GM19452 (cell line): ENCODE results near the gene TWF2.

Experiments used
- ATAC-seq: cut with Tn5 transposase; IDR thresholded peaks from one replicate; pipeline ENCODE4 v1.9.1; 2021; ENCODE audit not compliant: unreplicated experiment

Gene TWF2

DNA sequence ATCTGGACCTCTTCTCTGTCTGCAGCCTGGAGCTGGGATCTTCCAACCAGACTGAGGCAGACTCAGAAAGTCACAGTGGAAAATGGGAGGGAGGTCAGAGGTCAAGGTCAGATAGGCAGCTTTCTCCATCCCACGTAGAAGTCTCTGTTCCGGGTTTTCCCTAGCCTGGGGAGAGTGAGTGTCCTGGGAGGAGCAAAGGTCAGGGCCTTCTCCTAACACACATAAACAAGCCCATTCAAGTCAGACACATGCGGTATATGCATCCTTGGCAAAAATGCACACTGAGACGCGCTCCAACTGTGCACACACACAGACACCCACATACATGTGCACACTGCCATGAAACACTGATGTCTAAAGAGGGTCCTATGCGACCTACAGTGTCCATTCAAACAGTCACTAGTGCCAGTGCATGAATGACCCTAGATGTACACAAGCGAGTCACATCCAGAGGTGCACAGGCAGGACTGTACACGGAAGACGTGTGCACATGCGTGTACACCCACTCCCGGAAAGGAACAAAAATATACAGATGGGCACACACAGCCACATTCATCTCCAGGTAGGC is 681 bp downstream of the TWF2 start:
- no peak for ATAC-seq

- ATAC-seq: no peak
These were observed 1.2 kb downstream of the TWF2 start for GRCh38 chr3:52237657-52238172.

GRCh38 chr3:52237006-52237656 is 1.8 kb downstream of the TWF2 start:
- no peak for ATAC-seq

DNA sequence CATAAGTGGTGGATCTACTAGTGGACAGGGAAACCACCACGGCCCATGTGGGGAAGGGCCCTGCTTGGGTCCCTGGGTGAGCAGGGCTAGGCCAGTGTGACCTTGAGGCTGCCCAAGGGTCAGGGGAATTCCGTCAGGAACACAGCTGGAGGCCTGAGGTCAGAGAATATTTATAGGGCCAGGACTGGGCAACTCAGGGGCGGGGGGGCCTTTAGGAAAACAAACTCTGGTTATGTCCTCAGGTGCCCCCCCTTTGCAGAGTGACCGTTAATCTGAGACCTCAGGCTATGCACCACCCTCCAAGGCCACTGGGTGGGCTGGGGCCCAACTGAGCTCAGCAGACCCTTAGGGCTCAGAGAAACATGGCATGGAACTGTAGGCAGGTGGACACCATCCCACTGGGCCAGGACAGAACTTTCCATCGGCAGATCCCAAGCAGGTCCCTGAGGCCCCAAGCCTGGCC is 2.5 kb downstream of the TWF2 start:
- no peak for ATAC-seq

DNA sequence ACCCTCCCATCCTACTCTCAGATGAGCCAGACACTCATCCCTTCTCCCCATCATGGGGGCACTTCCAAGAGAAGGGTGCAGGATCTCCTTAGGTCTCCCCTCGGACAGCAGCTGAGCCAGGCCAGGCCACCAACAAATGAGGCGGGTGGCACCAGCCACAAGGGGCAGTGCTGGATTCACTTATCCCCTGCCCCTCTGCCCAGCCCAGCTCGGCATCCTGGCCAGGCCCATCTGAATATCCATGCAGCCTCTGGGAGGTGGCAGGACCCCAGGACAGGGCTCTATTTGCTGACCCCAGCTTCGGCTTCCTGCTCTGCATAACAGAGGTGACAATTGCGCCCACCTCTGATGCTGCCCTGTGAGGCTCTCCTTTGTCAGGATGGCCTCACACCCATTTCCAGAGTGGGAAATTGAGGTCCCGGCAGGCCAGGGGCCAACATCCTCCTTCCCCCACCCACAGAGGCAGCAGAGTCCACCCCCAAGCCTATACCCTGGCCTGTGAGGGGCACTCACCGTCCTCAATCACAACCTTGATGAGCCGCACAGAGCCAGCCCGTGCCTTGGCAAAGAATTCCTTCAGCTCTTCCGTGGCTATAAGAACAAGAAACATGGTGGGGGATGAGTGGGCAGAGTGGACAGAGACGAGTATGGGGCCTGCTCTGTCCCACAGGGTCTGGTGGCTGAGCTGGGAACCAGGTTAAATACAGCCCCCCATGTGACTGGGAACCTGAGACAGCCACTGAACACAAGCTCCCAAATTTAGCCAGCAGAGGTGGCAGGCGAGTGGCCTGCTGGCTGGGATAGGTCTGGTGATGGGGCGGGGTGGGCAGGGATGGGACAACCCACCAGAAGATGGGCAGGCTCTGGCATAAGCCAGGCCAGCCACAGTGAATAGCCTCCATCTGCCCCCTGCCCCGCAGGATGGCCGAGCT is 4.2 kb downstream of the TWF2 start:
- no peak for ATAC-seq

DNA sequence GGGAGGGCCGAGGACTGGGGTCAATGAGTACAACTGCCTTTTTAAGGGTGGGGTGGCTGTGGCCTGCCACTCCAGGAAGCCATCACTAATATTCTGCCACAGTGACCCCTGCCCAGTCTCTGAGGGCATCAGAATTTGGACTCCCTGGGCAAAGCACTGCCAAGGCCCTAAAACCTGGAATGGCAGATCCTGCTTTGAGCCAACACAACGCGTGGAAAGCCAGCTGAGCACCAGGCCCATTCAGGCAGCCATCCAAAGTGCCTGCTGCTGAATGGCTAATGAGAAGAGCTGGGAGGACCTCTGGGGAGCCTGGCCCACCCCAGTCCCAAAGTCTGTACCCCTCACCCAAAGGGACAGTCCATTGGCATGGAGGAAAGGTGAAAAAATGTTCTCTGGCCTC is 5.0 kb downstream of the TWF2 start:
- ATAC-seq: no peak

DNA sequence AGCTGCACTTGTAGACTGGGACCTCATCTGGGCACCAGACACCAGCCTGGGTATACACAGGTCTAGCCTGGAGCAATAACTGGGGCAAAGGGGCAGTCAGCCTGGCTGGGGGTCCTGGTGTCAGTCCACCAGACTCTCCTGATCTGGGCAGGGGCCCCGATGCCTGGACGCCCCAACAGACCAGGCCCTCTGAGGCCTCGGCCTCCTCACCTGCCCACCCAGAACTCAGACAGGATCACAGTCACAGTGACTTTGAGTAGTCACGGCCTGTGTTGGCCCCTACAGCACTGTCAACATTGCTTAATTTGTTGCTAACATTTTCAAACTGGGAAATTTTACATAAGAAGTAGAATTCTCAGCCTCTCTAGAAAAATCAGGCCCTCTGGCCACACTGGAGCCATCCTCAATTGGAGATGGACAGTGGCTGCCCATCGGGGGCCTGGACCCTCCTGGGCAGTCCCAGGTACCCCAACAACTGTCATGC is 5.8 kb downstream of the TWF2 start:
- no peak for ATAC-seq

- no peak for ATAC-seq
These were observed 6.5 kb downstream of the TWF2 start for GRCh38 chr3:52232279-52233107.

GRCh38 chr3:52231502-52232278 is 7.3 kb downstream of the TWF2 start:
- ATAC-seq: no peak

- ATAC-seq: no peak
These were observed 8.0 kb downstream of the TWF2 start for GRCh38 chr3:52230889-52231499.

- ATAC-seq: no peak
These were observed 8.5 kb downstream of the TWF2 start for GRCh38 chr3:52230461-52230860.

DNA sequence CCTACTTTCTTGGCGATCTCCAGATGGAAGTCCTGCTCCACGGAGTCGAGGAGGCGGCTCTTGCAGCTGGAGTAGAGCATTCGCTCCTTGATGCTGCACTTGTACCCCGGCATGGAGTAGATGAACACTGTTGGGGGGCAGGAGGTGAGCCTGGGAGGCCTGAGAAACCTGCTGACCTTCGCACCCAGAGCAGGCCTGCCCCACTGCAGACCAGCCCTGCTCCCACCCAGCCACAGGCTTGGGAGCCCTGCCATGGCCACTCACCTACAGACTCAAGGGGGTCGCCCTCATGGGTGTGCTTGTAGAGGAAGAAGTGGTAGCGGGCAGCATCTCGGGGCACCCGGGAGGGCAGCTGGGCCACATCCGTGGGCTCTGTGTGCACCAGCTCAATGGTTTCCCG is 9.3 kb downstream of the TWF2 start:
- no peak for ATAC-seq

GRCh38 chr3:52228751-52229291 is 10.1 kb downstream of the TWF2 start:
- ATAC-seq: no peak

- ATAC-seq: no peak
These were observed 10.7 kb downstream of the TWF2 start for GRCh38 chr3:52228266-52228665.

- no peak for ATAC-seq
These were observed 11.2 kb downstream of the TWF2 start for GRCh38 chr3:52227766-52228165.

- ATAC-seq: no peak
These were observed 11.8 kb downstream of the TWF2 start for GRCh38 chr3:52227117-52227516.

GRCh38 chr3:52226229-52226817 is 12.6 kb downstream of the TWF2 start:
- no peak for ATAC-seq

- peak; percentile 88 for ATAC-seq
These were observed 13.3 kb downstream of the TWF2 start, which contains the start of gene TLR9 for GRCh38 chr3:52225452-52226228. Gene TLR9 (minus strand): TSS chr3:52225645. CDS start chr3:52225529, 116 bp downstream.
